Stimulated activated CD8-positive, alpha-beta memory T cell treated with anti-CD3 and anti-CD28 coated beads, Interleukin-12 subunit alpha, Interleukin-12 subunit beta, amount 100 ng/mL, for 24 hours (primary cell): Measurements from ENCODE around the gene DALRD3.

ENCODE experiments used
- DNase-seq: peaks from one replicate; pipeline ENCODE4 v3.0.0-alpha.2; 2020; ENCODE audit errors: extremely low read depth

DALRD3 gene, protein sequence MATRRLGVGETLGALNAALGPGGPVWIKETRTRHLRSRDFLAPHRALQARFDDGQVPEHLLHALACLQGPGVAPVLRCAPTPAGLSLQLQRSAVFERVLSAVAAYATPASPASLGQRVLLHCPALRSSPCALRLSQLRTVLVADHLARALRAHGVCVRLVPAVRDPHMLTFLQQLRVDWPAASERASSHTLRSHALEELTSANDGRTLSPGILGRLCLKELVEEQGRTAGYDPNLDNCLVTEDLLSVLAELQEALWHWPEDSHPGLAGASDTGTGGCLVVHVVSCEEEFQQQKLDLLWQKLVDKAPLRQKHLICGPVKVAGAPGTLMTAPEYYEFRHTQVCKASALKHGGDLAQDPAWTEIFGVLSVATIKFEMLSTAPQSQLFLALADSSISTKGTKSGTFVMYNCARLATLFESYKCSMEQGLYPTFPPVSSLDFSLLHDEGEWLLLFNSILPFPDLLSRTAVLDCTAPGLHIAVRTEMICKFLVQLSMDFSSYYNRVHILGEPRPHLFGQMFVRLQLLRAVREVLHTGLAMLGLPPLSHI

DNA sequence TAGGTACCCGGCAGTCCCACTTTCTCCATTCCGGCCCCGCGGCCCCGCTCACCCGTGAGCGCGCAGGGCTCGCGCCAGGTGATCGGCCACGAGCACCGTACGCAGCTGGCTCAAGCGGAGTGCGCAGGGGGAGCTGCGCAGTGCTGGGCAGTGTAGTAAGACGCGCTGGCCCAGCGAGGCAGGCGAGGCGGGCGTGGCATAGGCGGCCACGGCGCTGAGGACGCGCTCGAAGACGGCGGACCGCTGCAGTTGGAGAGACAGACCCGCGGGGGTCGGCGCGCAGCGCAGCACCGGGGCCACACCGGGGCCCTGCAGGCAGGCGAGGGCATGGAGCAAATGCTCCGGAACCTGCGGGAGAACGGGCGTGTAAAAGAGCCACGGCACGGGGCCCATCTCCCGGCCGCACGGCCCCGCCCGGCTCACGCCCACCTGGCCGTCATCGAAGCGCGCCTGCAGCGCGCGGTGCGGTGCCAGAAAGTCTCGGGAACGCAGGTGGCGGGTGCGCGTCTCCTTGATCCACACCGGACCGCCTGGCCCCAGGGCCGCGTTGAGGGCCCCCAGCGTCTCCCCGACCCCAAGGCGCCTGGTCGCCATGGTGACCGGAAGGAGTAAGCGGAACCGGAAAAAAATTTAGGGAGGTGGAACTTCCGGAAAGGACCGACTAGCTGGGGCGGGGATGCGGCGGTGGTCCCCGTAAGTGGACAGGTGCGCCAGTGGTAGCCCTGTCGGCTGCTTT, at the start of gene DALRD3:
Gene DALRD3 (minus strand): TSS at position 610 of the 736 bp plus-strand sequence. CDS start 16 bp downstream, at position 594.
- DNase-seq = no peak

DNA sequence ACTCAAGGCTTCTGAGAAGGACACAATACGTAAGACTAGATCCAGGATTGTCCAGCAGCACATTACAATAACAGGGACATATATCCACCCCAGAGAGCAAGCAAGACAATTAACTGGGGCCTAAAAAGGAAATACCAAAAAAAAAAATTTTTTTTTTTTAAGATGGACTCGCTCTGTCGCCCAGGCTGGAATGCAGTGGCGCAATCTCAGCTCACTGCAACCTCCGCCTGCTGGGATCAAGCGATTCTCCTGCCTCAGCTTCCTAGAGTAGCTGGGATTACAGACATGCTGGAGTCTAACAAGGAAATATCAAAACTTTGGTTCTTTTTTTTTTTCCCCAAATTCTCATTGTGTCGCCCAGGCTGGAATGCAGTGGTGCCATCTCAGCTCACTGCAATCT, 39.6 kb upstream of the DALRD3 start:
- DNase-seq = no peak

DNA sequence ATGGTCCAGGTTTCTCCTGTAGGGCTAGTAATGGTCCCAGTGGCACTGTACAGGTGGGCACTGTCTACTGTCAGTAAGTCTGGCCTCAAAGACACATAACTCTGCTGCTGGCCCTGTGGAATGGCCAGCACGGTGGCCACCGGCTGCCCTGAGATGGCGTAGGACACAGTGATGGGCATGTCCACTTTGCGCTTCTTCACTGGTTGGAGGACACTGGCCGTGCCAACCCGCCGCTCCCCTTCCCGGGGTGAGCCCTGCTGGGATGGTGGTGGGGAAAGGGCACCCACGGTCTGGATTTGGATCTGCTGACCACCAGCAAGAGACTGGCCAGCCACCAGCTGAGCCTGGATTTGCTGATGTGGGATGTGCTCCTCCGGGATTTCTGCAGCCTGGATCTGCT, 38.9 kb upstream of the DALRD3 start:
- no peak for DNase-seq

DNA sequence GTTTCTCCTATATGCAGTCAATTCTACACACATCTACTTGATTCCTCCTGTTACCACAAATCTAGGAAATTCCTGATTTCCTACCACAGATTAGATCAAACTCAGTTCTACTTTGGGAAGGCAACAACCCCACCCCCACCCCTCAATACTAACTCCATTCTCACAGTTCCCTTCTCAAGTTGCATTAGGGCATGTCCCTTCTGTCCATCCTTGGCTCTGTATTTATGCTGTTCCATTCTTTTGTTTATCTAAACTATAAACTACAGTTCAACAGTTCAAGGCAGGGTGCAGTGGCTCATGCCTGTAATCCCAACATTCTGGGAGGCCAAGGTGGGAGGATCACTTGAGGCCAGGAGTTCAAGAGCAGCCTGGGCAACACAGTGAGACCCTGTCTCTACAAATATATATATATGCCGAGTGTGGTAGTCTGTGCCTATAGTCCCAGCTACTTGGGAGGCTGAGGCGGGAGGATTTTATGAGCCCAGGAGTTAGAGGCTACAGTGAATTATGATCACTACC, 36.0 kb upstream of the DALRD3 start:
- DNase-seq = no peak

DNA sequence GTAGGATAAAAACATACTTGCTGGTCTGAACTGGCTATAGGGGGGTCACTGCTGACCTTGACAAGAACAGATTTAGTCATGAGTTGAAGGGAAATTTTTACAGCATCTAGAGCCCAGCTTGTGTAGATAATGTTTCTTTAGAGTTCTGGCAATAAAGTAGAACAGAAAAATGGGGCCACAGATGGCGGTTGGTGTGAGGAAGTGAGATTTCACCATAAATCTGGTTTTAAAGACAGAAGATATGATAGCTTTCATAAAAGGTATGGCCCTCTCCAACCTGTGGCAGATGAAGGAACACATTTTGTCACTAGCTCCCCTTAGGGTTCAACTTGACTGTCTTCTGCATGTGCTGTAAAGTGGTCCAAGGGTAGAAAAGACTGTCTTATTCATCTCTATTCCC, 35.2 kb upstream of the DALRD3 start:
- DNase-seq = no peak

DNA sequence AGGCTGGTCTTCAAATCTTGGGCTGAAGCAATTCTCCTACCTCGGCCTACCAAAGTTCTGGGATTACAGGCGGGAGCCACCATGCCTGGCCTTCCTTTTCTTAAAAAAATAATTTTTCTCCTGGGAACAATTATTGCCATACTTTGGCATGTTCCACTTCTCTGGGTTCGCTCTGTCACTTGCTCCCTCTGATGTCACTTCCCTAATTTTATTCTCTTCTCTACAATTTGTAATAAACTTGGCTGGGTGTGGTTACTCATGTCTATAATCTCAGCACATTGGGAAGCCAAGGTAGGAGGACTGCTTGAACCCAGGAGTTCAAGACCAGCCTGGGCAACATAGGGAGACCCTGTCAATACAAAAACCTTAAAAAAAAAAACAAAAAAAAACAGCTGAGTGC, 16.9 kb upstream of the DALRD3 start:
- DNase-seq = no peak

DNA sequence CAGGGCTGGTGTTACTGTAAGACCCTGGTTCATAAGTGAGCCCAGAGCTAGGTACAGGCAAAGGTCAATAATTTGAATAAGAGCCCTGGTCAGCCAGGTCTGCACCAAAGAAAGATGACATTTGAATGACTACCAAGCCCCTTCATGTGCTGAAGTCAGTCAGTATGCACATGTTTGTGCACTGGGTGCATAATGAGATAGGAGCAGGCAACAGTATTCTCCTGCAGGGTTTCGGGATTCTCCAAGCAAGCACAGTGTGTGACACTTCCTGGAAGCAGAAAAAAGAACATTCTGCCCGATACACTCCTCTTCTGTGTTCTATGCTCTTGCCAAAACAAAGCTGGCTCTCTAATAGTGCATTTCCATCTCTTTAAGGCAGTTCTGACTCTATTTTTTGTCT, 16.3 kb upstream of the DALRD3 start:
- no peak for DNase-seq

DNA sequence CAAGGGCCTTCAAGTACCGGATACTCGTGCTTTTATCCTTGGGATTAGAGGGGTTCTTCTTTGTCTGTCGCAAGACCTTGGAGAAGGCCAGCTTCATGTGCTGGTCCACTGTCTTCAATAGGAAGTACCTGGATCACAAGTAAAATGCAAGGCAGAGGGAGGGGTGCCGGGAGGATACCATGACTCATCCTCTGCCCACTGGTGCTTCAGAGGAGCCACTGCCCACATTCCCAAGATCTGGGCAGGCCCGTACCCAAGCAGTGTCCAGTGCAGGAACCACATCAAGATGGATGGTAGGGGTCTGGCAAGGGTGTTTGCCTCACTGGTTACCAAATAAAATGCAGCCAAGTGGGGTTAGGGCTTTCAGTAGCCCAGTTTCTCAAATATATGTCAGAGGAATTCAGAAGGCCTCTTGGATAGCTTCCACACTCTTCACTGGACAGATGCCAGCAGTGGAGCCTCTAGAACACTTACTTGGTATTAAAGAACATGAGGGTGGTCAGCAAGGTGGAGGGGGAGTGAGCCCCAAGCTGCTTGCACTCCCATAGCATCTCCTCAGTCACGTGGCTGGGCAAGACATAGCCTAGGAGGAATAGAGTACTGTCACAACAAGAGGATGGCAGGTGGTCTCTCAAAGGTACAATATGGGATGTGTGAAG, 14.4 kb upstream of the DALRD3 start:
- no peak for DNase-seq

DNA sequence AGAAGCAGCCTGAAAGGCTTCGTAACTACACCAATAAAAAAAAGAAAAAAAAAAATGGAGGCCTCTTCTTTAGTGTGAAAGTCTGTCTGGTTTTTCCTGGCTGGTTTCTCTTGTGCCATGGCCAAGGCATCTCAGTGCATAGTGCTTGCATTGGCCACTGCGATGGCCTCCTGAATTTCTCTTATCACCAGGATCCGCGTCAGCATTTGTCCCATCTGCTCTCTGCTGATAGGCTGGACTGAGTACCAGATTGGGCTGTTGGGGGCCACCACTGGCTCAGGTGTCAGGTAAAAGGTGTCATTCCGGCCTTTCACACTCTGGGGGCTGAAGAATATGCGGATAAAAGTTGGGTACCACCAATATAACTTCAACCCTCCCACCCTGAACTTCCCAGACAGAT, 11.9 kb upstream of the DALRD3 start:
- DNase-seq = no peak

DNA sequence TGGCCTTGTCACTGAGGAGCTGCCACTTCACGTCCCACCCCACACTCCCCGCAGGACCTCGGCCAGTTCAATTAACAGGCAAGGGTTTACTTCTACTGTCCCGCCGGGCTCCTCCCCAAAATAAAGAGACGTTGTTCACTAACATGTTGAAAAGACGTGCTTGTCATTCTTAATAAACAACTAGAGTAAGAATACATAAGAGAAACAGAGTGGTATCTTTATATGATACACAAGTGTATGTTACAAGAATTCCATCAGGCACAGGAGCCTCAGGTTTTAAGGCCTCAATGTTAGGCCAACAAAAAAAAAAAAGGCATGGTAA, 11.1 kb upstream of the DALRD3 start:
- no peak for DNase-seq

DNA sequence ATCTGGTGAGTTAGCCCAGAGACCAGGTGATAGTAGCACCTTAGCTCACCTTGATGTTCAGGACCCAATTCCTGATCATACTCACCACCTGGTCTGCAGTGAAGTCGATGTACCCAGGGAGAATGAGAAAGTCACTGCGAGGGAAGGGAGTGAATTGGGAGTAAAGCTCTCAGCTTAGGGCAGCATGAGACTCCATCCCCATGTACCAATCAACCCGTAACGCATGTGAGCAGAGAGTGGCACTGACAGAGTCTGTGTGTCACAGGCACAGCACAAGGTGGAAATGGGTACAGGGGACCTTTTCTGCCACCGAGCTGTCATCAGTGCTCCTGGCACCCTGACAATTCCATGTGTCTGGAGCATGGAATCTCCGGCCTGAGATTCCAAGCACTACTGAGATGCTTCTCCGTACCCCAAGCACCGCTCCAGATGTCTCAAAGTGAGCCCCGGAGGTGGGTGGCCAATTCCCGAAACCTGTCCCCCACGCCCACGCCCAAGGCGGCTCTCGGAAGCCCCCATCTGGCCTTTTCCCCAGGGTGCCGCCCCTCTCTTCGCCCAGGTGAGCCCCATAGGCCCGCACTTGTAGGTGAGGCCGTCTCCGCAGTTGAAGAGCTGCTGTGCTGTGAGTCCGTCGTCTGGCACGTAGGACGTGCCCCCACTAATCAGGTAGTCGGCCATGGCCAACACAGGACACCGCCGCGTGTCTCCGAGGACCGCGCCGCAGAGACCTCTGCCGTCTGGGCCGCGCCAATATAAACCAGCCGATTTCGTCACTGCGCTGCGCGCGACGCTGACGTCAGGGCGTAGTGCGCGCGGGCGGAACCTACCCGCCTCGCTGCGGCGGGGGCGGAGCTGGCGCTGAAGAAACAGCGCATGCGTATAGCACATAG, 10.5 kb upstream of the DALRD3 start, which contains the start of gene IMPDH2:
Gene IMPDH2 (minus strand): TSS at position 726 of the 890 bp plus-strand sequence. CDS start 48 bp downstream, at position 678.
- peak; percentile 79 for DNase-seq

DNA sequence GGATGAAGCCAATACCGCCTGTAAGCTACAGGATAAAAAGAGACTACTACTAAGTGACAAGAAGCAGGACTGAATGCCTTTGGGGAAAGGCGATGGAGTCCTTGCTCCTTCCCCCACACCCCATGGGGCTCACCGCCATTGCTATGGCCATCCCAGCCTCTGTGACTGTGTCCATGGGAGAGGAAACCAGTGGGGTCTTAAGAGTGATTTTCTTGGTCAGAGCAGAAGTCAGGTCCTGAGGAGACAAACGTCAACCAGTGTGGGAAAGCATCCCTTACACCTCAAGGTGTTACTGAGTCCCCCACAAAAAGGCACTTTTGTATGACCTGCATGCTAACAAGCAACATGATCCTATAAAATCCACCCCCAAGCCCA, 9.9 kb upstream of the DALRD3 start:
- DNase-seq = no peak

DNA sequence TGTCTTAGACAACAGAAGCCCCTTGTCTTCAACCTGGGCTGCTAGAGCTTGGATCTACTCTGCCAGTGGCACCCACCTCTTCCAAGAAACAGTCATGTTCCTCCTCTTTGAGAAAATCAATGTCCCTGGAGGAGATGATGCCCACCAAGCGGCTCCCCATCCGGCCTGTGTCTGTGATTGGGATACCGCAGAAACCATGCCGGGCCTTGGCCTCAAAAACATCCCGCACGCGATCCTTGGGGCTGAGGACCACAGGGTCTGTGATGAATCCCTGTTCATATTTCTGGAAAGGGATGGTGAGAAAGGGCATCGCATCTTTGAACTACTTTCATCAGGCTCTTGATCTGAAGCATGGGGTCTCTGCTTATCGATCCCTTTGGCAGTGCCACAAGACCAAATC, 9.3 kb upstream of the DALRD3 start:
- no peak for DNase-seq

DNA sequence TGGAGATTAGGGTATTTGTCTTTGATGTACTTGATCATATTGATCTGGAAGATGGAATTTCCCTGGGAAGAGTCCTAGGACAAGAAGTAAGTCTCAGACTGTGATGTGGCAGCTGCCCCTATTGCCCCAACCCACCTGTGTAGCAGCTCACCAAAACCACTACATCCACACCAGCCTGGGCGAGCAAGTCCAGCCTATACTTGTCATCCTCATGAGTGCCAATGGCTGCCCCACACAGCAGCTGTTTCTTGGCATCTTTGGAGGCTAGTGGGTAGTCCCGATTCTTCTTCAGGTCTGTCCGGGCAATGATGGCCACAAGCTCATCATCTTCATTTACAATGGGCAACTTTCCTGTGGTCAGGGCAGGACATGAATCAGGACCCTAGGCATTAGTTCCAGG, 8.2 kb upstream of the DALRD3 start:
- no peak for DNase-seq

DNA sequence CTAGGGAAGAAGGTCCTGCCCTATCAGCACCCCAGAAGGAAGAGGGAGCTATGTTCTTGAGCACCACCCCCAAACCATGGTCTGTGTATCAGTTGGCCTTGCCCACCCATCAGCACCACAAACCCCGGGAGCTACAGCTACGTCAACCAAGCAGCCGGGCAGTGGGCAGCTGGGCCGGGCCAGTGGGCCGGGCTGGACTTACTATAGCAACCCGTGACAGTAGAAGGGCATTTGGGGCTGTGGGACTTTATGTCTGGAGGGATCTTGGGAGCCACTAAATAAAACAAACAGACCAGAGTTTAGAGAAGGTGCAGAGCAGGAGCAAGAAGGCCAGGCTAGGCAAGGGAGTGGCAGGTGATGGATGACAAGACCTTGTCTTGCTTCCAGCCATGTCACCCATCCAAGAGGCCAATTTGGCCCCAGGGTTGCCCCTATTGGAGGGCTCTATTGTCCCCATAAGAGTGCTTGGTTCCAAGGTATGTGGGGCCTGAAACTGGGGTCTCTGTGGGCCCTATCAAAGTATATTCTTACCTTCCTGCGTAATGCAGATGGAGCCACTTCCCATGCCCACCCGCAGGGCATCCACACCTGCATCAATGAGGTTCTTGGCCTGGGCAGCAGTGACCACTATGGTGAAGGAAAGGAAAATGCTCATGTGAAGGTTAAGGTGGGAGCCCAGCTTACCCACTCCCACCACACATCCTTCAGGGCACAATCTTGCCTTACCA, 7.6 kb upstream of the DALRD3 start:
- DNase-seq = no peak

DNA sequence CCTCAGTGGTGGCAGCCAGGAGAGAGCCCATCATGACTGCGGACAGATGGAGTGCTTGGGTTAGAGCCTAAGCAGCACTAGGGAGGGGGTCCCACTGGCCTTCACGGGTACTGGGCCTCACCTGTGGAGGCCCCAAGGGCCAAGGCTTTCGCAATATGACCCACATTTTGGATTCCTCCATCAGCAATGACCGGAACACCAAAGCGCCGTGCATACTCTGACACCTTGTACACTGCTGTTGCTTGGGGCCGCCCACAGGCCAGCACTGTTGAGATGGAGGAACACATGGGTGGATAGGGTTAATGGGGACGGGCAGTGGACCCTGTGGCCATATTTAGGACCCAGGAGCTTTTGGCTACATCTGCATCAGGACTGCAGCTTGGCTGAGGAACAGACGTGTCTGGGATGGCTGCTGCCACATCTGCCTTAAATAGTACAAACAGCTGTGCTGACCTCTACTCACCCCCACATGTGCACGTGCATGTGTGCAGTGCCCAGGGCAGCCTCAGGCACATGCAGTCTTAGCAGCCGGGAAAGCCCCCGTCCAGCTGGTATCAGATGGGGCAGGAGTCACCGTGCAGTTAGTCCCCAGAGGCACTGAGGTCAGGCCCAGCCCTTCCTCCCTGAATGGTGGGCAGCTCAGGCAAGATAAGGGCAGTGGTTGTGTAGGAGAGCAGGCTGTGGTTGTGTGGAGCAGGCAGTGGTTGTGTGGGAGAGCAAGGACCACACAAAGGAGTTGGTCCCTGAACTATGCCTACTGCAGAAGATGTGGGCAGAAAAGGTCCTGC, 6.8 kb upstream of the DALRD3 start:
- DNase-seq = no peak

DNA sequence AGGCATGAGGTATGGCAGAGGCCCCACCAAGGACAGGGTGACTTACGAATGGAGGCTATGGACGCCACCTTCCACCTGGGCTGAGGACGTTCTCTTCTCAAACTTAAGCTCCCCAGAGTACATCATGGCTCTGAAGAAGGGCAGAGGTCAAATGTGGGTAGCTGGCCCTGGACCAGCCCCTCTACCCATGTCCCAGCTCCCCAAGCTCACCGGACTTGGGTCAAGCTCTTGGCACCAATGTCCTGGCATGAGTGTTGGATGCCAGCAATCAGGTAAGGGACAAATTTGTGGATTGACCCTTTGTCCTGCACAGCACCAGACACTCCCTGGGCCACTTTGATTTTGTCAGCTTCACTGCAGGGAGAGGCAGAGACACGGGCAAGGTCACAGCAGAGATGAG, 6.1 kb upstream of the DALRD3 start:
- DNase-seq = no peak

DNA sequence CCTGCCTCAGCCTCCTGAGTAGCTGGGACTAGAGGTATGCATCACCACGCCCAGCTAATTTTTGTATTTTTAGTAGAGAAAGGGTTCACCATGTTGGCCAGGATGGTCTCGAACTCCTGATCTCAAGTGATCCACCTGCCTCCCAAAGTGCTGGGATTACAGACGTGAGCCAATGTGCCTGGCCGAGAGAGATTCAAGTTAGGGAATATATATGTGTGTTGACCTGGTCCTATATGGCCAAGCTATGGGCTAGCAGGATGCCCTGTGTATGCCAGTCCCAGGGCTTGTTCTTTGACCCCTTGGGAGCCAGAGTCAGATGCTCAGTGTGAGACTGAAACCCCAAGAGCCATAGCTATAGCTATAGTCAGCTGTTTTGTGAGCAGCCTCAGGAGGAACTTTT, 5.4 kb upstream of the DALRD3 start:
- no peak for DNase-seq

DNA sequence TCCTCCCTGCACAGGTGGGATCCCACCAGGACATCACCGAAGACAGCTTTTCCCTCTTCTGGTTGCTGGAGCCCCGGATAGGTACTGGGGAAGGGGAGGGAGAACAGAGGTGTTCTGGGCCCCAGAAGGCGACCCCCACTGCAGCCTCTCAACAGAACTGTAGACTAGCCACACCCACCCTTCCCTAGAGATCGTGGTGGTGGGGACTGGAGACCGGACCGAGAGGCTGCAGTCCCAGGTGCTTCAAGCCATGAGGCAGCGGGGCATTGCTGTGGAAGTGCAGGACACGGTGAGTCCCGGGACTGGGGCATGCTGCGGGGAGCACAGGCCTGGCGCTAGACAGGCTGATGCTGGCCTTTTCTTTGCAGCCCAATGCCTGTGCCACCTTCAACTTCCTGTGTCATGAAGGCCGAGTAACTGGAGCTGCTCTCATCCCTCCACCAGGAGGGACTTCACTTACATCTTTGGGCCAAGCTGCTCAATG, 4.3 kb upstream of the DALRD3 start:
- no peak for DNase-seq
